Measurements from ENCODE around the gene CRTAC1.

DNA sequence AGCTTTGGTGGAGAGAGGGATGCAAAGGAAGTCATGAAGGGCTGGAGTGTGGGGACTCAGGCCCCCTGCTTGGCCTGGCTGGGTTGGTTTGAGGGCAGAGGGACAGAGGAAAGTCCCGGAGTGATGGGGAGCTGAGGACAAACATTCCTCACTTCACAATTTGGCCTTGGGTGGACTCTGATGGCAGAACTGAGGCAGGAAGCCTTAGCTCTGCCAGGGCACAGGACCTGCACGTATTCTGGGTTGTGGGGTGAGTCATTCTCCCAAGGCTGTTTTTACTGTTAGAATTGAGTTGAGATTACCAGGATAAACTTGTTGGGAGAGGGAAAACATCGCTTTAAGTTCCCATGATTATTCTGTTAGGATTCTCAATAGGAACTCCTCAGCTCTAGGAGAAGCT lies 178.1 kb downstream of the CRTAC1 start:
- TF ChIP-seq EZH2 (IDR thresholded peaks at IDR 0.05), result no peak
- no peak for TF ChIP-seq CTCF (IDR thresholded peaks at IDR 0.05)
